GM13976 (cell line): ENCODE results near the gene TRIM62.
"Not testable (repeated sequence)": the region's sequence is repeated elsewhere in the genome, so short reads cannot be mapped to it uniquely, and the experiment has no call there.

ENCODE experiments used
- DNase-seq: peaks from one replicate; pipeline ENCODE4 v3.0.0; 2012; ENCODE audit warnings: low spot score
- in situ Hi-C: fragments of 300-500 bp; cut with MboI; formaldehyde crosslinking; loops from one replicate; pipeline ENCODE4 v1.12.0; 2022; ENCODE audit warnings: low sequenced_read_pairs, mixed read lengths, inconsistent platforms; ENCODE audit not compliant: unreplicated experiment
- TF ChIP-seq, protein P1 (sequence below): IDR thresholded peaks from 2 replicates; pipeline ENCODE4 v1.5.1; 2012; ENCODE audit warnings: borderline replicate concordance, mild to moderate bottlenecking; ENCODE audit not compliant: insufficient read depth; ENCODE audit errors: extremely low read depth, missing control alignments, control extremely low read depth

TRIM62 gene

DNA sequence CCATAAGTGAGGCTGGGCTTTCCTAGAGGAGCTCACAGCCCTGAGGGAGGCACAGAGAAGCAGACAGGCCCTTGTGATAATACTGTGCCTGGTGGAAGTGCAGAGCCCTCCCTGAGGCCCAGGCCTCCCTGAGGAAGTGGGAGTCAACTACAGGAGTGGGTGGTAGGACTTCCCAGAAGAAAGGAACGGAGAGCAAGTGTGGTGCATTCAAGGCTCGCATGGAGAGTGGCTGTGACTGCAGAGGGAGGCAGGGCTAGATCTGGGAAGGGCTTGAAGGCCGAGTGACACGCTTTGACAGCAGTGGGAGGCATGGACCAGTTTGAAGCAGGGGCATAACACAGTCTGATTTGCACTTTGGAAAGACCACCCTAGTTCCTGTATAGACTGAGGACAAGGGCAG lies 63.6 kb downstream of the TRIM62 start:
- no peak for DNase-seq
- in situ Hi-C loops = no loop called here
- TF ChIP-seq, protein P1, sequence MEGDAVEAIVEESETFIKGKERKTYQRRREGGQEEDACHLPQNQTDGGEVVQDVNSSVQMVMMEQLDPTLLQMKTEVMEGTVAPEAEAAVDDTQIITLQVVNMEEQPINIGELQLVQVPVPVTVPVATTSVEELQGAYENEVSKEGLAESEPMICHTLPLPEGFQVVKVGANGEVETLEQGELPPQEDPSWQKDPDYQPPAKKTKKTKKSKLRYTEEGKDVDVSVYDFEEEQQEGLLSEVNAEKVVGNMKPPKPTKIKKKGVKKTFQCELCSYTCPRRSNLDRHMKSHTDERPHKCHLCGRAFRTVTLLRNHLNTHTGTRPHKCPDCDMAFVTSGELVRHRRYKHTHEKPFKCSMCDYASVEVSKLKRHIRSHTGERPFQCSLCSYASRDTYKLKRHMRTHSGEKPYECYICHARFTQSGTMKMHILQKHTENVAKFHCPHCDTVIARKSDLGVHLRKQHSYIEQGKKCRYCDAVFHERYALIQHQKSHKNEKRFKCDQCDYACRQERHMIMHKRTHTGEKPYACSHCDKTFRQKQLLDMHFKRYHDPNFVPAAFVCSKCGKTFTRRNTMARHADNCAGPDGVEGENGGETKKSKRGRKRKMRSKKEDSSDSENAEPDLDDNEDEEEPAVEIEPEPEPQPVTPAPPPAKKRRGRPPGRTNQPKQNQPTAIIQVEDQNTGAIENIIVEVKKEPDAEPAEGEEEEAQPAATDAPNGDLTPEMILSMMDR = no peak

DNA sequence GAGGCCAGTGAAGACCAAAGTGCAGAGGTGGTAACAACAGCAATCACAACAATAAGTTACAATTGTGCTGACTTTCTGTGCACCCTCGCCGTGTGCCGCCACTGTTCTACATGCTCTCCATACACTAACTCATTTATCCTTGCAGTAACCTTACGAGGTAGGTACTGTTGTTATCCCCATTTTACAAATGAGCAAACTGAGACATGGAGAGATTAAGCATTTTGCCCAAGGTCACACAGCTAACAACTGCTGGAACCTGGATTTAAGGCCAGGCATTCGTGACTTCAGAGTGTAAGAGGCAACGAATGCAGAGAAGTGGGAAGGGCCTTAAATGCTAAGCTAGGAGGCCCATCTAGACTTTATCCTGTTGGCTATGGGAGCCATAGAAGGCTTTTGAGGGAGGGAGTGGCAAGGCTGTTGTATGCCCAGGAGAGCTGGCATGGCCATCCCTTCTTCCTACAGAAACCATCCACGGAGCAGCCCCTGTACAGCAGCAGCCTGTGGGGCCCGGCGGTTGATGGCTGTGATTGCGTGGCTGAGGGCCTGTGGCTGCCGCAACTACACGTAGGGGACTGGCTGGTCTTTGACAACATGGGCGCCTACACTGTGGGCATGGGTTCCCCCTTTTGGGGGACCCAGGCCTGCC lies 64.3 kb downstream of the TRIM62 start:
- TF ChIP-seq, protein P1 = no peak
- no peak for DNase-seq
- in situ Hi-C loops = no loop called here

DNA sequence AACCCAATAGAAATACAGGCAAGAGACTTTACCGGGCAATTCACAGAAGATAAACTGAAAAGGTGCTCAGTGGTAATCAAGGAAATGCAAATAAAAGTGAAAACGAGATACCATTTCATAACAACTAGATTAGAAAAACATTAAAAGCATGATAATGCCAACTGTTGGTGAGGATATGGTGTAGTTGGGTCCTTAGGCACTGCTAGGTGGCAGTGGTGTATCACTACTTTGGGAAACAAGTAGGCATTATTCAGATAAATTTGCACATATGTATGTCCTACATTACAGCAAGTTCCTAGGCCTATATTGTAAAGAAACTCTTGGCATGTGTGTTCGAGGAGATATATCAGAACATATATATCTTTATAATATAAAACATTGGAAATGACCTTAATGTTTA lies 69.9 kb downstream of the TRIM62 start:
- in situ Hi-C loops = no loop called here
- no peak for DNase-seq

DNA sequence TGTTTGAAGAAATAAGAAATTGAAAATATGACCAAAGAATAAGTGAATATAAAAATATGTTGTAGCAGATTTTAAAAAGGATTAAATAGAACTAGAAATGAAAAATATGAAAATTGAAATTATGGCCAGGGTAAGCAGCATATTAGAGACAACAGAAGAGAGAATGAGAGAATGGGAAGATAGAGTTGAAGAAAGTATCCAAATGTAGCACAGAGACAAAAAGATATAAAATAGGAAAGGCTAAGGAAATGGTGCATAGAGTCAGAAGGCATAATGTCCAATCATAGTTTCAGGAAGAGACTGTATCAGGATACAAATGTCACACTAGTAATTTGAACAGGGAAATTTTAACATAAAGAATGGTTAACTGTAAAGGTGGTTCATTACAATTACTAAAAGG lies 71.4 kb downstream of the TRIM62 start:
- TF ChIP-seq, protein P1 = no peak
- in situ Hi-C loops = no loop called here
- no peak for DNase-seq

More for the DNA sequence above, 69.9 kb downstream of the TRIM62 start:
- TF ChIP-seq, protein P1 = peak; percentile 23

DNA sequence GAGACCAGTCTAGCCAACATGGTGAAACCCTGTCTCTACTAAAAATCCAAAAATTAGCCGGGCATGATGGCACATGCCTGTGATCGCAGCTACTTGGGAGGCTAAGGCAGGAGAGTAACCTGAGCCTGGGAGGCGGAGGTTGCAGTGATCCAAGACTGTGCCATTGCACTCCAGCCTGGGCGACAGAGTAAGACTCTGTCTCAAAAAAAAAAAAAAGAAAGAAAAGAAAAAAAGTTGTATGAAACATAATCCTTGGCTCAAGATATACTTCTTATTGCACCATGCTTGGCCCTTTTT lies 81.8 kb downstream of the TRIM62 start:
- DNase-seq, in situ Hi-C loops: not testable (repeated sequence)

DNA sequence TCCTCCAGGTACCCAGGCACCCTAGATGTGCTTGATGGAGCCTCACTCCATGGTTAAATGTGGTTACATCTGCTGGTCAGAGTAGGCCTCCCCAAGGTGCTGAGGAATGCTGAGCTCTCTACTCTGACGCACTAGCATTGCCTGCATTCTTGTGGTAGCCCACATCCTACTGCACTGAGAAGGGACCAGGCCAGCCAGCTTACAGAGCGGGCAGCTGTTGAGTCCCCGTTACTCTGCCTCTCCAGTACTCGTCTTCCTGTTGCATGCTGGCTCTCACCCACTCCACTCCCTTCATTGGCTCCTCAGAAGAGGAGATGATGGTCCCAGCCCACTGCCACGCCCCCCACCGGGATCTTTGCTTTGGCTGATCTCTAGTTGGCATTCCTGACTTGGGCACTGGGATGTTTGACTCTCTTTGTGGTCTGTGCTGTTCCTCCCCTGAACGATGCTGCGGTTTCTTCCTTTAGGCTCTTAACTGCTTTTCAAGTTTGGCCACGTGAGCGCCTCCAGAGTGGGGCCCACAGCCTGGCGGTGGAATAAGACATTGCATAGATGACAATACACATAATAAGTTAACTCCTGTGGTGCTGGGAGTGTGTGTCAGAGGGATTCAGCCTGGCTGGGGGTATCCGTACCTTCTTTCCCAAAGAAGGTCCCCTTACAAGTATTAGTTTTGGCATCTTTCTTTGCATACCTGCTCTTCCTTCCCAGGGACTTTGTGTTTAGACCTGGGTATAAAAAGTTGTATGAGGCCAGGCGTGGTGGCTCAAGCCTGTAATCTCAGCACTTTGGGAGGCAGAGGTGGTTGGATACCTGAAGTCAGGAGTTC lies 82.3 kb downstream of the TRIM62 start:
- TF ChIP-seq, protein P1 = no peak
- in situ Hi-C loops = no loop called here
- peak; percentile 57 for DNase-seq

DNA sequence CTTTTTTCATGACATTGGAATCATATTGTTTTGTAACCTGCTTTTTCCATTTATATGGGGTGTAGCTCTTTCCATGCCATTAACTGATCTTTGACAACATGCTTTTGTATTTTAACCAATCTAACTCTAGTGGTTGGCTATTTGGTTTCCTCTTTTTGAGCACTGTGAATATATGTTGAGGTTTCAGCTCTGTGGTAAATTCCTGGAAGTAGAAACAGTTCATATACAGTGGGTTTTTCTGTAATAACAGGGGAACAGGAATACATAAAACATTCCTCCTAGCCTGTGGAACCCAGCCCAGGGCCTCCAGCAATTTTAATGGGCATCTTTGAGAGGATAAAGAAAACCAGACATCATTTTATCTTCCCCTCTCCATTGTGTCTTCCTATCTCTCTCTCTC lies 83.5 kb downstream of the TRIM62 start:
- DNase-seq = no peak
- in situ Hi-C loops = no loop called here
- TF ChIP-seq, protein P1 = no peak
